ENCODE measurements around the gene NMD3.
"Not testable (repeated sequence)": the region's sequence is repeated elsewhere in the genome, so short reads cannot be mapped to it uniquely, and the experiment has no call there.

The NMD3 gene

DNA sequence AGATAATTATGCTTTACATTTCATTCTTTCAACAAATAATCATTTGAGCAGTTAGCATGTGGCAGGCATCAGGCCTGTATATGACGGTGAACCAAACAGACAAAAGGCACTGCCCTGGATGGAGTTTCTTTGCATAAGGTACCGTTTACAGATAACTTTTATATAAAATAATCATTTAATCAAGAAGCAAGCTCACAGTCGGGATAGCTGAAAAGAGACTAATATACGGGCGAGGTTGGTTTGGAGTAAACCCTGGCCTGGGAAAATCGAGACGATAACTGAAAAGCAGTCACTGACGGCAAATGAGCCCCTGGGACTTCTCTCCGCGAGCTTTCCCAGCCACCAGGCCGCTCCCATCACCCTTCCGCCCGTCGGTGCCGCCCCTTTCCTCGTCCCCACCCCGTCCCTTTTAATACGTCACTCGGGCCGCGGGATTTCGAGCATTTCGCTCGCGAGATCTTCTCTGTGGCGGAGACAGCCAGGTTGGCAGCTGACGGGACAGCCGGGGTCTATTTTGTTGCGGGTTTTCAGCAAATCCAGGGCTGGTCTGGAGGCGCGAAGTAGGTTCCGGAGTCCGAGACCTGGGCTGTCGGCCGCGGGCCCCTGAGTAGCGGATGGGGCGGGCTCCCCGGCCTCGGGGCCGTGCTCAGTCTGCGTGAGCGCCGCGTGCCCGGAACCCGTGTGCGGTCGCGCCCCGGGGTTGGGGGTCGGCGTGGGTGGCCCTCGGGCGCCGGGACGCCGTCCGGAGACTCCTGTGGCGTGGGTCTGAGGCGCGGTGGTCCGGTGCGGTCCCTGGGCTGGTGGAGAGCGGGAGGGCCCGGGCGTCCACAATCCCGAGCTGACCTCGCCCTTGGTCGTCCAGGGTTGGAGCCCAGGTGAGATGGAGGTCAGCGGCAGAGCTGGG is at the start of gene NMD3:
NMD3 (plus strand) TSS at position 462 of the 904 bp plus-strand sequence. CDS start 703 bp downstream, outside the sequence.
- POLR2A ChIA-PET: interaction anchor here (0.6 to 1.2 kb wide), 7 partner anchors 8 to 1671 kb away, joined by 3 to 6 read pairs (median 3); partner anchors contain the start of gene B3GALNT1
- DNase-seq (ENCODE audit: low read depth, low spot score): peak; percentile 62
- CTCF ChIA-PET: interaction anchor here (0.8 to 2.4 kb wide), 3 partner anchors 44 to 120 kb away, joined by 3 to 8 read pairs (median 4); no protein-coding TSS in a partner anchor
- peak within 1 kb of the TSS; percentile 90 for H3K4me3 ChIP-seq (ENCODE audit: low read depth, low read length)
- TF ChIP-seq CTCF (IDR thresholded peaks at IDR 0.05; ENCODE audit: insufficient read depth, low read length, missing control alignments): no peak

GRCh38 chr3:161171639-161172552 is 49.2 kb upstream of the NMD3 start:
- POLR2A ChIA-PET: no interaction called here
- H3K4me3 ChIP-seq (ENCODE audit: low read depth, low read length): no peak overlapping the region
- CTCF ChIA-PET: interaction anchor here (0.5 to 1.5 kb wide), 2 partner anchors 13 to 41 kb away, joined by 3 read pairs; no protein-coding TSS in a partner anchor
- no peak for DNase-seq (ENCODE audit: low read depth, low spot score)
- TF ChIP-seq CTCF (IDR thresholded peaks at IDR 0.05; ENCODE audit: insufficient read depth, low read length, missing control alignments): peak; percentile 7

- POLR2A ChIA-PET: no interaction called here
- TF ChIP-seq CTCF (IDR thresholded peaks at IDR 0.05; ENCODE audit: insufficient read depth, low read length, missing control alignments): no peak
- no peak for DNase-seq (ENCODE audit: low read depth, low spot score)
- H3K4me3 ChIP-seq (ENCODE audit: low read depth, low read length): no peak overlapping the region
- CTCF ChIA-PET: no interaction called here
Measured at GRCh38 chr3:161175506-161175905, 45.6 kb upstream of the NMD3 start.

- CTCF ChIA-PET: interaction anchor here (1.4 kb wide), 1 partner anchor 43 kb away, joined by 3 read pairs; the partner anchor contains the start of gene NMD3
- no peak overlapping the region for H3K4me3 ChIP-seq (ENCODE audit: low read depth, low read length)
- TF ChIP-seq CTCF (IDR thresholded peaks at IDR 0.05; ENCODE audit: insufficient read depth, low read length, missing control alignments): no peak
- POLR2A ChIA-PET: no interaction called here
- DNase-seq (ENCODE audit: low read depth, low spot score): no peak
Measured at GRCh38 chr3:161177991-161178390, 43.1 kb upstream of the NMD3 start.

DNA sequence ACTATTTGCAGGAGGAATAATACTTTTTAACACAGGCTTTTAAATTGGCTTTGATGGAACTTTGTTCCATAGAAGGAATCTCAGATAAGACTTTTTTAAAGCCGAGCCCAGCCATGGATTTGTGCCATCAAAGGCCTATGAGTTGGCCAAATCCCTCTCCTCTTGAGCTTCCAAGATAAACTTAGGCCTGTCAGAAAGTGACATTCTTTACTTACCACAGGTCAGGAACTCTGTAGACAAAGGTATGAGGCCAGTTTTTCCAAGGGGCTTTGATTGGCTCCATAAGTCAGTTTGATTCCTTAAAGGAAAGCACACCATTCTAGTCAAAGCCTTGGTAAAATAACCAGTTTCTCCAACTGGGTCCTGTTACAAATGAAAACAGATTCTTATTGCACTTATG is 39.7 kb upstream of the NMD3 start:
- DNase-seq (ENCODE audit: low read depth, low spot score); CTCF ChIA-PET; POLR2A ChIA-PET; H3K4me3 ChIP-seq (ENCODE audit: low read depth, low read length): not testable (repeated sequence)

DNA sequence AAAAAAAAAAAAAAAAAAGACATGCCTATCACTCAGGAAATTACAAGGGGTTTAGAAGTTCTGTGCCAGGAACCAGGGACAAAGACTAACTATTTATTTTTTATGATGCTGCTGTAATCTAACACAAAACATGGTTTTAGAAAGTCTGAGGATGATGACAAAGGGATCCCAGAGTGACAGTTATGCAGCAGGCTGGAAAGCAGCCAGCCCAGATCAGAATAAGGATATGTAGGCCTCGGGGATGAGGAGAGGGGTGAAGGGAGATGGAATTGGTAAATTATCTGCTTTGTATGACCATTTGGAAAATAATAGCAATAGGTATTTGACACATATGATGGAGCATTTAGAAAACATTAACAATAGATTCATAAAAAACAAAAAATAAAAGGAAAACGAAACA is 34.1 kb upstream of the NMD3 start:
- H3K4me3 ChIP-seq (ENCODE audit: low read depth, low read length): no peak overlapping the region
- ChIA-PET POLR2A (no interaction called here), CTCF (no interaction called here)
- no peak for TF ChIP-seq CTCF (IDR thresholded peaks at IDR 0.05; ENCODE audit: insufficient read depth, low read length, missing control alignments)
- no peak for DNase-seq (ENCODE audit: low read depth, low spot score)
